Ishikawa (cell line): Measurements from ENCODE around the gene E4F1.

Experiments
- CREB1 ChIP-seq: IDR thresholded peaks from 2 replicates; pipeline ENCODE4 v1.6.1; 2012; ENCODE audit warnings: low read depth
- EP300 ChIP-seq: IDR thresholded peaks from 2 replicates; pipeline ENCODE4 v1.6.1; 2012; ENCODE audit warnings: borderline replicate concordance
- MAX ChIP-seq: IDR thresholded peaks from 2 replicates; pipeline ENCODE4 v1.6.1; 2012
- NFIC ChIP-seq: IDR thresholded peaks from 2 replicates; pipeline ENCODE4 v1.6.1; 2012
- RAD21 ChIP-seq: IDR thresholded peaks from 2 replicates; pipeline ENCODE4 v1.6.1; 2012; ENCODE audit warnings: low read depth
- REST ChIP-seq: IDR thresholded peaks from 2 replicates; pipeline ENCODE4 v1.6.1; 2012; ENCODE audit warnings: low read depth, mild to moderate bottlenecking
- TAF1 ChIP-seq: IDR thresholded peaks from 2 replicates; pipeline ENCODE4 v1.6.1; 2012; ENCODE audit warnings: low read depth, mild to moderate bottlenecking
- TCF12 ChIP-seq: IDR thresholded peaks from 2 replicates; pipeline ENCODE4 v1.6.1; 2012; ENCODE audit warnings: low read depth
- TEAD4 ChIP-seq: IDR thresholded peaks from 2 replicates; pipeline ENCODE4 v1.6.1; 2012
- YY1 ChIP-seq: IDR thresholded peaks from 2 replicates; pipeline ENCODE4 v1.6.1; 2012; ENCODE audit warnings: low read depth
- ZBTB7A ChIP-seq: IDR thresholded peaks from 2 replicates; pipeline ENCODE4 v1.6.1; 2012; ENCODE audit warnings: low read depth
- TF ChIP-seq, protein P1 (sequence below): IDR thresholded peaks from 2 replicates; pipeline ENCODE4 v1.6.1; 2012

GRCh38 chr16:2257726-2258125 is 34.3 kb downstream of the E4F1 start:
- TF ChIP-seq TAF1, result no peak
- TF ChIP-seq TEAD4, result no peak
- TF ChIP-seq CREB1, result no peak
- TF ChIP-seq, protein P1, sequence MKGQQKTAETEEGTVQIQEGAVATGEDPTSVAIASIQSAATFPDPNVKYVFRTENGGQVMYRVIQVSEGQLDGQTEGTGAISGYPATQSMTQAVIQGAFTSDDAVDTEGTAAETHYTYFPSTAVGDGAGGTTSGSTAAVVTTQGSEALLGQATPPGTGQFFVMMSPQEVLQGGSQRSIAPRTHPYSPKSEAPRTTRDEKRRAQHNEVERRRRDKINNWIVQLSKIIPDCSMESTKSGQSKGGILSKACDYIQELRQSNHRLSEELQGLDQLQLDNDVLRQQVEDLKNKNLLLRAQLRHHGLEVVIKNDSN, result no peak
- no peak for TF ChIP-seq YY1
- TF ChIP-seq RAD21, result no peak
- no peak for TF ChIP-seq REST
- TF ChIP-seq EP300, result no peak
- TF ChIP-seq MAX, result no peak
- TF ChIP-seq ZBTB7A, result no peak
- TF ChIP-seq NFIC, result no peak
- TF ChIP-seq TCF12, result no peak
